OCI-LY1 (cell line): Measurements from ENCODE around the gene SURF4.

ENCODE experiments used
- H2AFZ ChIP-seq: fragments of 200-600 bp; sonication (generic), shearing (Covaris generic); 2 replicates; pipeline ENCODE4 v1.6.0; 2014; ENCODE audit warnings: antibody characterized with exemption, mild to moderate bottlenecking, low read length
- H3F3A ChIP-seq: fragments of 200-600 bp; sonication (generic), shearing (Covaris generic); 2 replicates; pipeline ENCODE4 v1.6.0; 2014; ENCODE audit warnings: mild to moderate bottlenecking, antibody characterized with exemption, low read length, moderate library complexity; ENCODE audit not compliant: insufficient read depth
- H3K27ac ChIP-seq: fragments of 200-600 bp; sonication (generic); 2 replicates; pipeline ENCODE4 v1.5.1; 2014; ENCODE audit warnings: low read length, mixed run types, mild to moderate bottlenecking, low read depth; ENCODE audit not compliant: poor library complexity, severe bottlenecking
- H3K27me3 ChIP-seq: fragments of 200-600 bp; sonication (generic); 2 replicates; pipeline ENCODE4 v1.6.0; 2014; ENCODE audit warnings: antibody characterized with exemption, mild to moderate bottlenecking, low read length, moderate library complexity; ENCODE audit not compliant: insufficient read depth
- H3K36me3 ChIP-seq: fragments of 200-600 bp; sonication (generic); 2 replicates; pipeline ENCODE4 v1.6.1; 2014; ENCODE audit warnings: mild to moderate bottlenecking, antibody characterized with exemption, low read length, moderate library complexity, mixed read lengths; ENCODE audit not compliant: insufficient read depth
- H3K4me1 ChIP-seq: fragments of 200-600 bp; sonication (generic); 2 replicates; pipeline ENCODE4 v1.5.1; 2014; ENCODE audit warnings: mild to moderate bottlenecking, low read length, moderate library complexity; ENCODE audit not compliant: insufficient read depth, severe bottlenecking
- H3K4me2 ChIP-seq: fragments of 200-600 bp; sonication (generic), shearing (Covaris generic); 2 replicates; pipeline ENCODE4 v1.6.1; 2014; ENCODE audit warnings: low read length
- H3K4me3 ChIP-seq: fragments of 200-600 bp; sonication (generic); 2 replicates; pipeline ENCODE4 v1.5.1; 2014; ENCODE audit warnings: low read length, low read depth, mild to moderate bottlenecking, mixed read lengths; ENCODE audit not compliant: poor library complexity, severe bottlenecking
- H3K79me2 ChIP-seq: fragments of 200-600 bp; shearing (Covaris generic); 2 replicates; pipeline ENCODE4 v1.6.1; 2016; ENCODE audit warnings: mixed run types, low read length, mixed read lengths; ENCODE audit not compliant: insufficient read depth
- H3K9ac ChIP-seq: fragments of 200-600 bp; sonication (generic), shearing (Covaris generic); 2 replicates; pipeline ENCODE4 v1.6.1; 2014; ENCODE audit warnings: mild to moderate bottlenecking, low read length, mixed read lengths
- H3K9me2 ChIP-seq: fragments of 200-600 bp; sonication (generic), shearing (Covaris generic); 2 replicates; pipeline ENCODE4 v1.6.1; 2014; ENCODE audit warnings: low read depth, mild to moderate bottlenecking, low read length, mixed read lengths
- H3K9me3 ChIP-seq: fragments of 200-600 bp; shearing (Covaris generic); 2 replicates; pipeline ENCODE4 v1.6.1; 2014; ENCODE audit warnings: low read length, mixed read lengths
- H4K20me1 ChIP-seq: fragments of 200-600 bp; sonication (generic), shearing (Covaris generic); 2 replicates; pipeline ENCODE4 v1.6.0; 2016; ENCODE audit warnings: mild to moderate bottlenecking, low read length; ENCODE audit not compliant: insufficient read depth
- EZH2 ChIP-seq: fragments of 200-600 bp; sonication (generic), shearing (Covaris generic); IDR thresholded peaks from 2 replicates; pipeline ENCODE4 v1.8.0; 2017; ENCODE audit warnings: borderline replicate concordance, mixed run types, mild to moderate bottlenecking, antibody characterized with exemption, low read length, moderate library complexity, mixed read lengths
- TF ChIP-seq, protein P1 (sequence below): fragments of 200-600 bp; sonication (generic), shearing (Covaris generic); IDR thresholded peaks from 2 replicates; pipeline ENCODE4 v1.5.1; 2017; ENCODE audit warnings: mild to moderate bottlenecking, antibody characterized with exemption, low read length, moderate library complexity, mixed read lengths

The SURF4 gene

DNA sequence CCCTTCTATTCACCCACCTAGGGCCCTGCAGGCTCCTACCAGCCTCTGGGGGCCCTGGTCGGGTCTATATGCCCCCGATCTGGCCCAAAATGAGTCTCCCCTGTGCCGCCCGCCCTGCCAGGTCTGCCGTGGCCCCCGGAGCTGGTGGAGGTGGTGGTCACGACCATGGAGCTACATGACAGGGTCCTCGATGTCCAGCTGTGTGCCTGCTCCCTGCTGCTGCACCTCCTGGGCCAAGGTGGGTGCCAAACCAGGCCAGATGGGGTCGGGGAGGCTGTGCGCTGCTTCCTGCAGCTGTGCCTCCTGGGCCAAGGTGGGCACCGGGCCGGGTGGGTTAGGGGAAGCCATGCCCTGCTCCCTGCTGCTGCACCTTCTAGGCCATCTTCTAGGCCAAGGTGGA is 24.4 kb upstream of the SURF4 start:
- no peaks in the 10 kb centered on the region for H3K9me2 ChIP-seq
- H3K9ac ChIP-seq = no peak overlapping the region
- H3K9me3 ChIP-seq = no peaks in the 10 kb centered on the region
- no peak overlapping the region for H3K27ac ChIP-seq
- peaks cover 18% of the 10 kb centered on the region for H3K36me3 ChIP-seq
- H3F3A ChIP-seq = no peaks in the 10 kb centered on the region
- no peak overlapping the region for H3K4me3 ChIP-seq
- no peaks in the 10 kb centered on the region for H3K4me1 ChIP-seq
- H4K20me1 ChIP-seq = no peaks in the 10 kb centered on the region
- peaks cover 5% of the 10 kb centered on the region for H3K27me3 ChIP-seq
- H2AFZ ChIP-seq = no peak overlapping the region
- H3K4me2 ChIP-seq = no peak overlapping the region
- H3K79me2 ChIP-seq = no peaks in the 10 kb centered on the region
- TF ChIP-seq, protein P1, sequence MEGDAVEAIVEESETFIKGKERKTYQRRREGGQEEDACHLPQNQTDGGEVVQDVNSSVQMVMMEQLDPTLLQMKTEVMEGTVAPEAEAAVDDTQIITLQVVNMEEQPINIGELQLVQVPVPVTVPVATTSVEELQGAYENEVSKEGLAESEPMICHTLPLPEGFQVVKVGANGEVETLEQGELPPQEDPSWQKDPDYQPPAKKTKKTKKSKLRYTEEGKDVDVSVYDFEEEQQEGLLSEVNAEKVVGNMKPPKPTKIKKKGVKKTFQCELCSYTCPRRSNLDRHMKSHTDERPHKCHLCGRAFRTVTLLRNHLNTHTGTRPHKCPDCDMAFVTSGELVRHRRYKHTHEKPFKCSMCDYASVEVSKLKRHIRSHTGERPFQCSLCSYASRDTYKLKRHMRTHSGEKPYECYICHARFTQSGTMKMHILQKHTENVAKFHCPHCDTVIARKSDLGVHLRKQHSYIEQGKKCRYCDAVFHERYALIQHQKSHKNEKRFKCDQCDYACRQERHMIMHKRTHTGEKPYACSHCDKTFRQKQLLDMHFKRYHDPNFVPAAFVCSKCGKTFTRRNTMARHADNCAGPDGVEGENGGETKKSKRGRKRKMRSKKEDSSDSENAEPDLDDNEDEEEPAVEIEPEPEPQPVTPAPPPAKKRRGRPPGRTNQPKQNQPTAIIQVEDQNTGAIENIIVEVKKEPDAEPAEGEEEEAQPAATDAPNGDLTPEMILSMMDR = no peak
- TF ChIP-seq EZH2 = no peak

DNA sequence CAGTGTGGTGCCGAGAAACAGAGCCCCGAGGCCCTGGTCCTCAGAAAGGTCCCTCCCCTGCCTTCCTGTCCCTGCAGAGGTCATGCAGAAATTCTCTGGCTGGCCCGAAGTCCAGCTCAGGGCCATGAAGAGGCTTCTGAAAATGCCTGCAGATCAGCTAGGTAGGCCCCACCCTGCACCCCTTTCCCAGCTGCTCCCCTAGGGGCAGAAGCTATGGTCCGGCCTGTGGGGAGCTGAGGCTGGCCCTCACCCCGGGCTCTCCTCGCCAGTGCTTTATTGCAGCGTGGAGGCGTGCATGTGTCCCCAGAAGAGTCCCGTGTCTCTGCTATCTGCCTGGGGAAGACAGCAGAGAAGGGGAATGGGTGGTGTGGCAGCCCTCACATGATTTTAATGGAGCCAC is 22.0 kb upstream of the SURF4 start:
- no peaks in the 10 kb centered on the region for H3K4me1 ChIP-seq

DNA sequence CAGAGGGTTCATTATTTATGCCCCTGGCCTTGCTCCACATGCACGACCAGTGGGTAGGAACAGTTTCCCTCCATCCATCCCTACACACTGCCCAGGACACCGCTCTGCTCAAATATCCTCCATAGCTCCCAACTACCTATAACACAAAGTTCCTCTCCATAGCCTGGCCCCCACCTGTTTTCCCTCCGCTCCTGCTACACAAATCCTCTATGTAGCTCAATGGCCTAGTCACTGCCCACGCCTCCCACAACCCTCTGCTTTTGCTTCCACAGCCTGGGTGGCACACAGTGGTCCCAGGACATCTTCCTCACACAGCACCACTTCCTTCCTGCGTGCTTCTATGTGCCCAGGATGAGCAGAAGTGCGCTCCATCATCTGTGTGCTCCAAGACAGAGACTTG is 21.5 kb upstream of the SURF4 start:
- no peaks in the 10 kb centered on the region for H3K79me2 ChIP-seq
- H4K20me1 ChIP-seq = no peaks in the 10 kb centered on the region
- no peak overlapping the region for H3K27ac ChIP-seq
- no peak overlapping the region for H2AFZ ChIP-seq
- no peaks in the 10 kb centered on the region for H3F3A ChIP-seq
- H3K4me2 ChIP-seq = no peak overlapping the region
- no peaks in the 10 kb centered on the region; the same call in 1 of the 2 replicates for H3K36me3 ChIP-seq
- peaks cover 5% of the 10 kb centered on the region for H3K27me3 ChIP-seq
- H3K9me2 ChIP-seq = no peaks in the 10 kb centered on the region
- no peaks in the 10 kb centered on the region for H3K9me3 ChIP-seq
- no peak overlapping the region for H3K4me3 ChIP-seq
- H3K4me1 ChIP-seq = no peaks in the 10 kb centered on the region
- H3K9ac ChIP-seq = no peak overlapping the region
- no peak for TF ChIP-seq EZH2
- TF ChIP-seq, protein P1 = no peak

More for the DNA sequence above, 22.0 kb upstream of the SURF4 start:
- Histone ChIP-seq H3K9me2 (no peaks in the 10 kb centered on the region), H3K9me3 (no peaks in the 10 kb centered on the region), H3K36me3 (peaks cover 1% of the 10 kb centered on the region), H3K4me3 (no peak overlapping the region), H3K27ac (no peak overlapping the region), H3F3A (no peaks in the 10 kb centered on the region), H3K4me2 (no peak overlapping the region), H3K9ac (no peak overlapping the region), H2AFZ (no peak overlapping the region), H3K27me3 (peaks cover 5% of the 10 kb centered on the region), H4K20me1 (no peaks in the 10 kb centered on the region), H3K79me2 (no peaks in the 10 kb centered on the region)
- no peak for TF ChIP-seq EZH2
- TF ChIP-seq, protein P1 = no peak
